IMR-90 (cell line): ENCODE results near the gene VPS41. TPM values are rescaled to one million over a fixed set of nuclear protein-coding genes. Genes with fewer than 3 reads are reported as not detected.
A peak's percentile ranks its signal among the peaks of the same experiment; 100 is the strongest.

ENCODE experiments used
- ATAC-seq: fragments of 200-7000 bp; cut with Tn5 transposase; 2 replicates; pipeline ENCODE4 v1.9.1; 2020; ENCODE audit warnings: low read depth, mild to moderate bottlenecking, moderate library complexity
- BruUV-seq: library from RNA; stranded (reverse); fragments of 400-500 nt; replicated peaks from 2 replicates; lab custom pipeline; 2021; lab: Mats Ljungman, UMichigan
- CTCF ChIA-PET: fragments of 300-600 bp; formaldehyde crosslinking; extraction: SDS; loops from one replicate; lab custom pipeline; 2021; ENCODE audit warnings: antibody characterized with exemption; lab: Yijun Ruan, JAX
- POLR2A ChIA-PET: fragments of 300-600 bp; sonication (Branson Sonifier 250); formaldehyde crosslinking; loops from one replicate; lab custom pipeline; 2022; ENCODE audit warnings: antibody characterized with exemption; ENCODE audit not compliant: unreplicated experiment; lab: Charles Lee
- DNase-seq: peaks from one replicate; pipeline ENCODE4 v3.0.0; 2013
- H2AFZ ChIP-seq: replicated peaks from 2 replicates; pipeline ENCODE3; 2013; ENCODE audit warnings: low read length, mild to moderate bottlenecking; ENCODE audit not compliant: poor library complexity
- H2AK5ac ChIP-seq: 2 replicates; pipeline ENCODE4 v1.6.1; 2013; ENCODE audit warnings: low read depth, low read length, inconsistent platforms
- H2AK9ac ChIP-seq: replicated peaks from 2 replicates; pipeline ENCODE3; 2013; ENCODE audit warnings: mild to moderate bottlenecking, low read depth, low read length, moderate library complexity; ENCODE audit not compliant: poor library complexity
- H2BK120ac ChIP-seq: 2 replicates; pipeline ENCODE4 v1.6.1; 2013; ENCODE audit warnings: low read depth, low read length, inconsistent platforms
- H2BK15ac ChIP-seq: 3 replicates; pipeline ENCODE4 v1.6.1; 2013; ENCODE audit warnings: low read depth, low read length, inconsistent platforms
- H2BK20ac ChIP-seq: 2 replicates; pipeline ENCODE4 v1.6.1; 2013; ENCODE audit warnings: low read depth, mild to moderate bottlenecking, inconsistent platforms, low read length, moderate library complexity
- H2BK5ac ChIP-seq: 2 replicates; pipeline ENCODE4 v1.6.1; 2013; ENCODE audit warnings: mild to moderate bottlenecking, low read depth, low read length, inconsistent platforms; ENCODE audit not compliant: poor library complexity, severe bottlenecking
- H3K14ac ChIP-seq: replicated peaks from 2 replicates; pipeline ENCODE4 v1.6.1; 2013; ENCODE audit warnings: low read depth, low read length, inconsistent platforms
- H3K18ac ChIP-seq: 2 replicates; pipeline ENCODE4 v1.6.1; 2013; ENCODE audit warnings: low read depth, low read length, control low read depth
- H3K23ac ChIP-seq: 2 replicates; pipeline ENCODE4 v1.6.1; 2013; ENCODE audit warnings: low read depth, low read length, inconsistent platforms
- H3K27ac ChIP-seq: 2 replicates; pipeline ENCODE4 v1.5.1; 2013; ENCODE audit warnings: mild to moderate bottlenecking, control low read depth, low read length; ENCODE audit not compliant: insufficient read depth
- H3K27me3 ChIP-seq: 2 replicates; pipeline ENCODE4 v1.6.1; 2013; ENCODE audit warnings: low read length; ENCODE audit not compliant: control insufficient read depth, insufficient read depth
- H3K36me3 ChIP-seq: 2 replicates; pipeline ENCODE4 v1.6.1; 2013; ENCODE audit warnings: low read length, mixed read lengths; ENCODE audit not compliant: control insufficient read depth, insufficient read depth
- H3K4ac ChIP-seq: 2 replicates; pipeline ENCODE4 v1.6.1; 2013; ENCODE audit warnings: low read depth, low read length, inconsistent platforms
- H3K4me1 ChIP-seq: 2 replicates; pipeline ENCODE4 v1.6.1; 2013; ENCODE audit warnings: low read length, mixed read lengths; ENCODE audit not compliant: control insufficient read depth, insufficient read depth
- H3K4me2 ChIP-seq: 2 replicates; pipeline ENCODE4 v1.6.1; 2013; ENCODE audit warnings: low read depth, mild to moderate bottlenecking, control low read depth, low read length, moderate library complexity
- H3K4me3 ChIP-seq: 2 replicates; pipeline ENCODE4 v1.5.1; 2013; ENCODE audit warnings: low read depth, mild to moderate bottlenecking, control low read depth, low read length, moderate library complexity; ENCODE audit not compliant: insufficient read depth
- H3K56ac ChIP-seq: 2 replicates; pipeline ENCODE4 v1.6.1; 2013; ENCODE audit warnings: low read length, inconsistent platforms; ENCODE audit not compliant: insufficient read depth; ENCODE audit errors: extremely low read depth
- H3K79me1 ChIP-seq, 2 experiments: 2 replicates each; pipeline ENCODE4 v1.6.1; 2013; ENCODE audit warnings: low read length in 2 of 2, inconsistent platforms in 1 of 2, low read depth in 1 of 2
- H3K9ac ChIP-seq: 2 replicates; pipeline ENCODE4 v1.6.1; 2013; ENCODE audit warnings: low read depth, low read length, control low read depth
- H3K9me1 ChIP-seq: 2 replicates; pipeline ENCODE4 v1.6.1; 2013; ENCODE audit warnings: low read length, inconsistent platforms; ENCODE audit not compliant: insufficient read depth
- H3K9me3 ChIP-seq: 2 replicates; pipeline ENCODE4 v1.6.1; 2013; ENCODE audit warnings: low read length; ENCODE audit not compliant: control insufficient read depth, insufficient read depth
- H4K20me1 ChIP-seq: 2 replicates; pipeline ENCODE4 v1.6.1; 2013; ENCODE audit warnings: low read length, inconsistent platforms; ENCODE audit not compliant: insufficient read depth
- H4K5ac ChIP-seq: 2 replicates; pipeline ENCODE4 v1.6.1; 2013; ENCODE audit warnings: mild to moderate bottlenecking, low read depth, low read length, control low read depth
- H4K8ac ChIP-seq, 2 experiments: 2 replicates each; pipeline ENCODE4 v1.6.1; 2013; ENCODE audit warnings: low read depth in 2 of 2, low read length in 2 of 2, control low read depth in 1 of 2, inconsistent platforms in 1 of 2
- H4K91ac ChIP-seq: 2 replicates; pipeline ENCODE4 v1.6.1; 2013; ENCODE audit warnings: low read depth, low read length, inconsistent platforms; ENCODE audit not compliant: insufficient read depth
- BHLHE40 ChIP-seq: fragments of 150-350 bp; IDR thresholded peaks from 2 replicates; pipeline ENCODE4 v1.6.1; 2016; ENCODE audit warnings: mild to moderate bottlenecking, low read depth, low read length
- CEBPB ChIP-seq: IDR thresholded peaks from 2 replicates; pipeline ENCODE4 v1.6.1; 2012; ENCODE audit warnings: low read depth, low read length, improper control_type of control experiment
- CHD1 ChIP-seq: IDR thresholded peaks from 2 replicates; pipeline ENCODE4 v1.6.1; 2012; ENCODE audit warnings: low read depth, low read length, improper control_type of control experiment
- ELK1 ChIP-seq: fragments of 150-350 bp; IDR thresholded peaks from 2 replicates; pipeline ENCODE4 v1.6.1; 2016; ENCODE audit warnings: low read depth, mild to moderate bottlenecking, low read length, moderate library complexity, borderline replicate concordance
- FOS ChIP-seq: fragments of 150-350 bp; IDR thresholded peaks from 2 replicates; pipeline ENCODE4 v1.6.1; 2016; ENCODE audit warnings: low read depth, low read length
- MAFK ChIP-seq: IDR thresholded peaks from 2 replicates; pipeline ENCODE4 v1.6.1; 2012; ENCODE audit warnings: low read depth, low read length, improper control_type of control experiment
- MAZ ChIP-seq: IDR thresholded peaks from 2 replicates; pipeline ENCODE4 v1.6.1; 2012; ENCODE audit warnings: low read depth, mild to moderate bottlenecking, low read length, improper control_type of control experiment, moderate library complexity, borderline replicate concordance
- MXI1 ChIP-seq: IDR thresholded peaks from 2 replicates; pipeline ENCODE4 v1.6.1; 2012; ENCODE audit warnings: low read depth, mild to moderate bottlenecking, low read length, moderate library complexity, borderline replicate concordance
- RFX5 ChIP-seq: IDR thresholded peaks from 2 replicates; pipeline ENCODE4 v1.8.0; 2012; ENCODE audit warnings: low read depth, mild to moderate bottlenecking, low read length, moderate library complexity
- WGBS, 2 experiments: methylation state at CpG; one replicate each; pipeline versions ENCODE4 v1.1.5 to v1.1.7; 2013; ENCODE audit warnings: missing lambda C conversion rate in 2 of 2; ENCODE audit not compliant: insufficient read length in 1 of 2; ENCODE audit errors: extremely low coverage in 2 of 2; 5-methylcytosine and 5-hydroxymethylcytosine counted together
- dilution Hi-C: fragments of 300-500 bp; cut with HindIII; formaldehyde crosslinking; loops from one replicate; pipeline ENCODE4 v1.14.3; 2018; ENCODE audit warnings: low sequenced_read_pairs; ENCODE audit not compliant: unreplicated experiment
- in situ Hi-C: fragments of 300-500 bp; cut with MboI; formaldehyde crosslinking; loops from 3 replicates; pipeline ENCODE4 v1.14.3; 2019; ENCODE audit warnings: low sequenced_read_pairs, inconsistent platforms, mixed read lengths
- intact Hi-C: fragments of 100-400 bp; cut with micrococcal nuclease; formaldehyde crosslinking; loops from 2 replicates; pipeline ENCODE4 v1.10.0; 2022
- polyA plus RNA-seq, 3 experiments: library from polyadenylated mRNA; depleted of rRNA; stranded (reverse); fragments of >200 nt; gene quantifications; 2 replicates each; pipeline ENCODE4 v1.2.3, GENCODE V29; 2012; ENCODE audit warnings: low replicate concordance in 1 of 3
- total RNA-seq: library from RNA; depleted of rRNA; stranded (reverse); fragments of >200 nt; gene quantifications from 2 replicates; pipeline ENCODE4 v1.2.3, GENCODE V29; 2012
- TF ChIP-seq, protein P1 (sequence below): conservative IDR thresholded peaks from 2 replicates; pipeline ENCODE4 v1.5.1; 2012; ENCODE audit warnings: mild to moderate bottlenecking, low read depth, low read length, improper control_type of control experiment

Gene VPS41
- total and polyA plus RNA-seq, 2 of the 4 experiments (the other 2 are of a cell fraction), result 16.0 to 28.0 TPM

DNA sequence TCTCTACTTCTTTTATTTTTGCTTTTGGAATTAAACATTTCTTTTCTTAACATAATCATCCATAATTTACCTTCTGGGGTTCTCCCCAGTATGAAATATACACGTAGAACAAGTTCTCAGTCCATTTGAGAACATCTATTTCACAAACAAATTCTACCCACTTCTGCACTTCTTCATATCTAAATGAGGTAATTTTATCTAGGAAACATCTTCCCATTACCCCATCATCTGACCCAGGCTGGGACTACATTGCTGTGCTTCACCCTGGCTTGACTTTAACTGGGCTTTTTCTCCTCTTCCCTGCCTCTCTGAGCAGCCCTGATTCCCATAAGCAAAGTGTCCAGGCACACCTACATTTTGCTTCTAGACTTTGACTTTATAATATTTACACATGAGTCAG lies 234.5 kb downstream of the VPS41 start:
- Histone ChIP-seq H3K9ac (no peak overlapping the region), H2AFZ (no peak overlapping the region), H2BK20ac (no peak overlapping the region), H3K4me3 (no peak overlapping the region), H2BK120ac (no peak overlapping the region), H3K79me1 (no peaks in the 10 kb centered on the region), H3K56ac (no peak overlapping the region), H3K9me3 (no peaks in the 10 kb centered on the region), H4K5ac (no peak overlapping the region), H4K8ac (no peak overlapping the region), H4K20me1 (no peaks in the 10 kb centered on the region), H2BK15ac (no peak overlapping the region), H3K14ac (no peak overlapping the region), H3K4ac (no peak overlapping the region), H2AK5ac (no peak overlapping the region), H3K23ac (no peak overlapping the region), H3K9me1 (no peaks in the 10 kb centered on the region), H3K27me3 (peaks cover 2% of the 10 kb centered on the region; the same call in 1 of the 2 replicates), H3K4me1 (peaks cover 2% of the 10 kb centered on the region; the same call in 1 of the 2 replicates), H2BK5ac (no peak overlapping the region), H3K4me2 (no peak overlapping the region), H3K18ac (no peak overlapping the region), H3K36me3 (no peaks in the 10 kb centered on the region), H2AK9ac (no peak overlapping the region), H4K91ac (no peak overlapping the region), H3K27ac (no peak overlapping the region)
- dilution Hi-C loops, result no loop called here
- TF ChIP-seq BHLHE40 (no peak), MAFK (no peak), MXI1 (no peak), CEBPB (no peak), CHD1 (no peak), ELK1 (no peak), FOS (no peak), MAZ (no peak), RFX5 (no peak)
- TF ChIP-seq, protein P1, sequence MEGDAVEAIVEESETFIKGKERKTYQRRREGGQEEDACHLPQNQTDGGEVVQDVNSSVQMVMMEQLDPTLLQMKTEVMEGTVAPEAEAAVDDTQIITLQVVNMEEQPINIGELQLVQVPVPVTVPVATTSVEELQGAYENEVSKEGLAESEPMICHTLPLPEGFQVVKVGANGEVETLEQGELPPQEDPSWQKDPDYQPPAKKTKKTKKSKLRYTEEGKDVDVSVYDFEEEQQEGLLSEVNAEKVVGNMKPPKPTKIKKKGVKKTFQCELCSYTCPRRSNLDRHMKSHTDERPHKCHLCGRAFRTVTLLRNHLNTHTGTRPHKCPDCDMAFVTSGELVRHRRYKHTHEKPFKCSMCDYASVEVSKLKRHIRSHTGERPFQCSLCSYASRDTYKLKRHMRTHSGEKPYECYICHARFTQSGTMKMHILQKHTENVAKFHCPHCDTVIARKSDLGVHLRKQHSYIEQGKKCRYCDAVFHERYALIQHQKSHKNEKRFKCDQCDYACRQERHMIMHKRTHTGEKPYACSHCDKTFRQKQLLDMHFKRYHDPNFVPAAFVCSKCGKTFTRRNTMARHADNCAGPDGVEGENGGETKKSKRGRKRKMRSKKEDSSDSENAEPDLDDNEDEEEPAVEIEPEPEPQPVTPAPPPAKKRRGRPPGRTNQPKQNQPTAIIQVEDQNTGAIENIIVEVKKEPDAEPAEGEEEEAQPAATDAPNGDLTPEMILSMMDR, result no peak
- intact Hi-C loops, result no loop called here
- POLR2A ChIA-PET, result no interaction called here
- in situ Hi-C loops, result no loop called here
- DNase-seq (no peak), ATAC-seq (peak; percentile 16; the same call in 1 of the 2 replicates)
- BruUV-seq, result no TSS peak
- WGBS, 2 experiments, result no CpG with 5 or more reads among the region's 1 CpG
- CTCF ChIA-PET, result no interaction called here
